ENCODE measurements around the gene MBD5.

DNA sequence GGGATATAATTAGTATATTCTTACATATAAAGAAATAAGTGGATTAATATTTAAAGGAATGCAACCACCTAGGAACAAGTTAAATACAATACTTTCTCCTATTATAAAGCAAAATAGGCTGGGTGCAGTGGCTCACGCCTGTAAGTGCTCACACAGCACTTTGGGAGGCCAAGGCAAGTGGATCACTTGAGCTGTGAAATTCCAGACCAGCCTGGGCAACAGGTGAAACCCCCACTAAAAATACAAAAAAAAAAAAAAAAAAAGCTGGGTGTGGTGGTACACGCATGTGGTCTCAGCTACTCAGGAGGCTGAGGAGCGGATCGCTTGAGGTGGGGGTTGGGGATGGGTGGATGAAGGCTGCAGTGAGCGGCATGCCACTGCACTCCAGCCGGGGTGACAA lies 337.5 kb downstream of the MBD5 start:
- no peak for TF ChIP-seq JUND (IDR thresholded peaks at IDR 0.05)
- TF ChIP-seq, protein P1, sequence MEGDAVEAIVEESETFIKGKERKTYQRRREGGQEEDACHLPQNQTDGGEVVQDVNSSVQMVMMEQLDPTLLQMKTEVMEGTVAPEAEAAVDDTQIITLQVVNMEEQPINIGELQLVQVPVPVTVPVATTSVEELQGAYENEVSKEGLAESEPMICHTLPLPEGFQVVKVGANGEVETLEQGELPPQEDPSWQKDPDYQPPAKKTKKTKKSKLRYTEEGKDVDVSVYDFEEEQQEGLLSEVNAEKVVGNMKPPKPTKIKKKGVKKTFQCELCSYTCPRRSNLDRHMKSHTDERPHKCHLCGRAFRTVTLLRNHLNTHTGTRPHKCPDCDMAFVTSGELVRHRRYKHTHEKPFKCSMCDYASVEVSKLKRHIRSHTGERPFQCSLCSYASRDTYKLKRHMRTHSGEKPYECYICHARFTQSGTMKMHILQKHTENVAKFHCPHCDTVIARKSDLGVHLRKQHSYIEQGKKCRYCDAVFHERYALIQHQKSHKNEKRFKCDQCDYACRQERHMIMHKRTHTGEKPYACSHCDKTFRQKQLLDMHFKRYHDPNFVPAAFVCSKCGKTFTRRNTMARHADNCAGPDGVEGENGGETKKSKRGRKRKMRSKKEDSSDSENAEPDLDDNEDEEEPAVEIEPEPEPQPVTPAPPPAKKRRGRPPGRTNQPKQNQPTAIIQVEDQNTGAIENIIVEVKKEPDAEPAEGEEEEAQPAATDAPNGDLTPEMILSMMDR (IDR thresholded peaks at IDR 0.05), result no peak
- no peak for TF ChIP-seq TCF12 (IDR thresholded peaks at IDR 0.05)
- TF ChIP-seq FOXJ3 (CRISPR knock-in tag; IDR thresholded peaks at IDR 0.05), result no peak
- TF ChIP-seq, protein P2, sequence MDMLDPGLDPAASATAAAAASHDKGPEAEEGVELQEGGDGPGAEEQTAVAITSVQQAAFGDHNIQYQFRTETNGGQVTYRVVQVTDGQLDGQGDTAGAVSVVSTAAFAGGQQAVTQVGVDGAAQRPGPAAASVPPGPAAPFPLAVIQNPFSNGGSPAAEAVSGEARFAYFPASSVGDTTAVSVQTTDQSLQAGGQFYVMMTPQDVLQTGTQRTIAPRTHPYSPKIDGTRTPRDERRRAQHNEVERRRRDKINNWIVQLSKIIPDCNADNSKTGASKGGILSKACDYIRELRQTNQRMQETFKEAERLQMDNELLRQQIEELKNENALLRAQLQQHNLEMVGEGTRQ (IDR thresholded peaks at IDR 0.05; ENCODE audit: borderline replicate concordance, low read depth, low read length), result no peak

All from SK-N-SH (cell line).